ENCODE results near the gene PPTC7.

DNA sequence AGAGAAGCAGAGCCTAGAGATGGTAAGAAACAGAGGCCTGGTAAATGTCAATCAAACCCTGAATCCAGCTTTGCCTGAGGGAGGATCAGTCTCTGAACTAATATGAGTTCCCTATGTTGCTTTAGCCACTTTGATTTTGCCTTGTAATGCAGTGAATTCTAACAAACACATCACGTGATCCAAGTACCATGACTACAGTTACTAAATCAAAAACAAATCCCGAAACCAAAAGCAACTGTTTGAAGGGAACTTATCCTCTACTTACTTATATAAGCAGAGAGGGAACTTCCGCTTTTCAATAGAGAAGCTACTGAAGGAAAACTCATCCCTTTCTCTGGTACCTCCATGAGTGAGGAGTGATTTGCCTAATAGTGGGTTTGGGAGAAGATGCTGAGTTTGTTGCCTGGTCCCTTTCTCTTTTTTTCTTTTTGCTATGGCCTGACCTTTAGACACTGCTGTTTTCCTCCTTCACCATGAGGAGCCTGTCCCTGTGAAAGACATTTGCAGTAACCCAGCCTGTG is 7.7 kb upstream of the PPTC7 start:
- TF ChIP-seq, protein P1, sequence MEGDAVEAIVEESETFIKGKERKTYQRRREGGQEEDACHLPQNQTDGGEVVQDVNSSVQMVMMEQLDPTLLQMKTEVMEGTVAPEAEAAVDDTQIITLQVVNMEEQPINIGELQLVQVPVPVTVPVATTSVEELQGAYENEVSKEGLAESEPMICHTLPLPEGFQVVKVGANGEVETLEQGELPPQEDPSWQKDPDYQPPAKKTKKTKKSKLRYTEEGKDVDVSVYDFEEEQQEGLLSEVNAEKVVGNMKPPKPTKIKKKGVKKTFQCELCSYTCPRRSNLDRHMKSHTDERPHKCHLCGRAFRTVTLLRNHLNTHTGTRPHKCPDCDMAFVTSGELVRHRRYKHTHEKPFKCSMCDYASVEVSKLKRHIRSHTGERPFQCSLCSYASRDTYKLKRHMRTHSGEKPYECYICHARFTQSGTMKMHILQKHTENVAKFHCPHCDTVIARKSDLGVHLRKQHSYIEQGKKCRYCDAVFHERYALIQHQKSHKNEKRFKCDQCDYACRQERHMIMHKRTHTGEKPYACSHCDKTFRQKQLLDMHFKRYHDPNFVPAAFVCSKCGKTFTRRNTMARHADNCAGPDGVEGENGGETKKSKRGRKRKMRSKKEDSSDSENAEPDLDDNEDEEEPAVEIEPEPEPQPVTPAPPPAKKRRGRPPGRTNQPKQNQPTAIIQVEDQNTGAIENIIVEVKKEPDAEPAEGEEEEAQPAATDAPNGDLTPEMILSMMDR (IDR thresholded peaks at IDR 0.05) = no peak
- TF ChIP-seq POLR2A (IDR thresholded peaks at IDR 0.05) = no peak
